GM21528 (cell line): ENCODE measurements around the gene SLC39A10.
"Not testable (repeated sequence)": the region's sequence is repeated elsewhere in the genome, so short reads cannot be mapped to it uniquely, and the experiment has no call there.

Source experiments
- ATAC-seq: cut with Tn5 transposase; IDR thresholded peaks from one replicate; pipeline ENCODE4 v1.9.1; 2021; ENCODE audit warnings: mild to moderate bottlenecking, moderate library complexity; ENCODE audit not compliant: unreplicated experiment, low FRiP score

The SLC39A10 gene

GRCh38 chr2:195667974-195668373, 10.9 kb downstream of the SLC39A10 start:
- ATAC-seq: no peak

DNA sequence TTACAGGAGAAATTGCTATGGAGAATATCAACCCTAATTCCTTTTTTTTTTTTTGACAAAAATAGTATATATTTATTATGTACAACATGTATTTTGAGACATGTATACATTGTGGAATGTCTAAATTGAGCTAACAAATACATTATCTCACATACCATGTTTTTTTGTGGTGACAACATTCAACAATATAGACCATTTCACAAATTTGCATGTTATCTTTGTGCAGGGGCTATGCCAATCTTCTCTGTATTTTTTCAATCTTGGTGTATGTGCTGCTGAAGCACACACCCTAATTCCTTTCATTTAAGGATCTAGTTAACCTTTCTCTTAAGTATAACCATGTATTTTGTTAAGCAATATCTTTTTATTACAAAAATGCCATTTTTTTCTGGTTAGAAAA, 13.2 kb downstream of the SLC39A10 start:
- no peak for ATAC-seq

GRCh38 chr2:195671563-195671962, 14.5 kb downstream of the SLC39A10 start:
- ATAC-seq: no peak

GRCh38 chr2:195672674-195673073, 15.6 kb downstream of the SLC39A10 start:
- no peak for ATAC-seq

DNA sequence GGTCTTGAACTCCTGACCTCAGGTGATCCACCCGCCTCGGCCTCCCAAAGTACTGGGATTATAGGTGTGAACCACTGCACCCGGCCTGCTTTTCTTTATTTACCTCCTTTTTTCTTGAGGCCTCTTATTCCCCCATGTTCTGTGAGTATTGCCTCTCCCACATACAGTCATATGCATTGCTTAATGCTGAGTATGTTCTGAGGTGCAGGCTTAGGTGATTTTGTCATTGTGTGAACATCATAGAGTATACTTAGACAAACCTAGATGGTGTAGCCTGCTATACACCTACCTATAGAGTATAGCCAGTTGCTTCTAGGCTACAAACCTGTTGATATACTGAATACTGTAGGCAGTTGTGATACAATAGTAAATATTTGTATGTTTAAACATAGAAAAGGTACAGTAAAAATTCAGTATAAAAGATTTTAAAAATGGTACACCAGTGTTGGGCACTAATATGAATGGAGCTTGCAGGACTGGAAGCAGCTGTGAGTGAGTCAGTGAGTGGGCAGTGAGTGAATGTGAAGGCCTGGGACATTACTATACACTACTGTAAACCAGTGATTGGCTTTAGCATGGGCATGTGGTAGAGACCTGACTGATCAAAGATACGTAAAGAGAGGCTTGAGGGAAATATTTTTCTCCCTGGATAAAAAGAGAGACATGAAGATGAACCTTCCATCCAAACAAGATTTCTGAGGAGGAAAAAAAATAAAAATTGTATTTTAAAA, 17.6 kb downstream of the SLC39A10 start:
- no peak for ATAC-seq

GRCh38 chr2:195675783-195676427, 18.9 kb downstream of the SLC39A10 start:
- no peak for ATAC-seq

DNA sequence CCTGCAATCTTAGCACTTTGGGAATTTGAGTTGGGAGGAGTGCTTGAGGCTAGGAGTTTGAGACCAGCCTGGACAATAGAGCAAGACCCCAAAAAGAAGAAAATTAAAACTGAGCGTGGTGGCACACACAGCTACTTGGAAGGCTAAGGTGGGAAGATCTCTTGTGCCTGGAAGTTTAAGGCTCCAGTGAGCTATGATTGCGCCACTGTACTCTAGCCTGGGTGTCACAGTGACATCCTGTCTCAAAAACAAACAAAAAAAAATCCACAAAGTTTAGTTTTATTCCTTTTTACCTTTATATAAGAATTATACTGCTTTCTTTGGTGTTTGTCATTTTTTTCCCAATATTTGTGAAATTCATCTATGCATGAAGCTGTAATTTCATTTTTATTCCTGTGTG, 20.3 kb downstream of the SLC39A10 start:
- no peak for ATAC-seq

DNA sequence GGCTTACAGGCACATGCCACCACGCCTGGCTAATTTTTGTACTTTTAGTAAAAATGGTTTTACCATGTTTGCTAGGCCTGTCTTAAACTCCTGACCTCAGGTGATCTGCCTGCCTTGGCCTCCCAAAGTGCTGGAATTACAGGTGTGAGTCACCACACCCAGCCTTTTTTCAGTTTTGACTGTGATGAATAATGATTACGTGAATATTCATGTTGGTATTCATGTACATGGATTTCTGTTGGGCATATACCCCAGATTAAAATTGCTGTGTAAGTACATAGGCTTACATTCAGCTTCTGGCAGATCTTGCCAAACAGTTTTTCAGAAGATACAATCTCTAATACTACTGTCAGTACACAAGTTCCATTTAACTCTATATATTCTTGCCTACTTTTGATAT, 20.9 kb downstream of the SLC39A10 start:
- ATAC-seq: no peak

DNA sequence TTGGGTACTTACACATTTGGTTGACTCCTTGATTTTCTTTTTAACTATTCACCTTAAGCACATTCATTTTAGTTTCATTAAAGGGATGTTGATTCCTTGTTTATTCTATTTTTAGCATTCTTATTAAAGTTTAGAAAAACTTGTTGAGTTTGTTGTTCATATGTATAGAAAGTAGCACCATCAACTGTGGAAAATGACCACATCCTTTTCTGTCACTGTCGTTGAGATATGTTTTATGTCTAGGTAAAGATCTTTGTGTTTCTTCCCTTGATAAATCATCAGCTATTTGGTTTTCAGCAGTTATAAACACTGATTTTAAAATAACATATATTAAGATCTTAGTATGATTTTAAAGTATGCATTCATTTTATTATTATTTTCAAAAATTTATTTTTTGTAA, 25.1 kb downstream of the SLC39A10 start:
- no peak for ATAC-seq

GRCh38 chr2:195683174-195683573, 26.1 kb downstream of the SLC39A10 start:
- no peak for ATAC-seq

GRCh38 chr2:195686564-195686963, 29.5 kb downstream of the SLC39A10 start:
- ATAC-seq: no peak

- ATAC-seq: no peak
Observed at GRCh38 chr2:195687320-195688086, 30.5 kb downstream of the SLC39A10 start.

DNA sequence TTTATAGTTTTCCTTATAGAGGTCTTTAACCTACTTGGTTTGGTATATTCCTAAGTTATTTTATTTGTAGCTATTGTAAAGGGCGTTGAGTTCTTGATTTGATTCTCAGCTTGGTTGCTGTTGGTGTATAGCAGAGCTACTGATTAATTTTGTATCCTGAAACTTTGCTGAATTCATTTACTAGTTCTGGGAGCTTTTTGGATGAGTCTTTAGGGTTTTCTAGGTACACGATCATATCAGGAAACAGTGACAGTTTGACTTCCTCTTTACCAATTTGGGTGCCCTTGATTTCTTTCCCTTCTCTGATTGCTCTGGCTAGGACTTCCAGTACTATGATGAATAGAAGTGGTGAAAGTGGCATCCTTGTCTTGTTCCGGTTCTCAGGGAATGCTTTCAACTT, 35.5 kb downstream of the SLC39A10 start:
- not testable (repeated sequence) for ATAC-seq

DNA sequence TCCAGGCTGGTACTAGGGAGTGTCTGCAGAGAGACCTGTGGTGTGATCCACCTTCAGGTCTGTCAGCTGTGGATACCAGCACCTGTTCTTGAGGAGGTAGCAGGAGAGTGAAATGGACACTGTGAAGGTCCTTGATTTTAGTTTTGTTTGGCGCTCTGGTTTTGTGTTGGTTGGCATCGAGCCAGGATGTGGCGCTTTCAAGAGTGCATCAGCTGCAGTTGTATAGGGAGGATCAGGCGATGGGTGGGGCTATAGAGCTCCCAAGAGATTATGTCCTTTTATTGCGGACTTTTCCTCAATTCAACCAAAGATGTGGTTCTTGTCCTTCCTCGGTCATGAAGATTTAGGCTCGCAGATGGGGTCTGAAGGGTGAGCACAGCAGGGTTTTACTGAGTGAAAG, 37.5 kb downstream of the SLC39A10 start:
- ATAC-seq: no peak

DNA sequence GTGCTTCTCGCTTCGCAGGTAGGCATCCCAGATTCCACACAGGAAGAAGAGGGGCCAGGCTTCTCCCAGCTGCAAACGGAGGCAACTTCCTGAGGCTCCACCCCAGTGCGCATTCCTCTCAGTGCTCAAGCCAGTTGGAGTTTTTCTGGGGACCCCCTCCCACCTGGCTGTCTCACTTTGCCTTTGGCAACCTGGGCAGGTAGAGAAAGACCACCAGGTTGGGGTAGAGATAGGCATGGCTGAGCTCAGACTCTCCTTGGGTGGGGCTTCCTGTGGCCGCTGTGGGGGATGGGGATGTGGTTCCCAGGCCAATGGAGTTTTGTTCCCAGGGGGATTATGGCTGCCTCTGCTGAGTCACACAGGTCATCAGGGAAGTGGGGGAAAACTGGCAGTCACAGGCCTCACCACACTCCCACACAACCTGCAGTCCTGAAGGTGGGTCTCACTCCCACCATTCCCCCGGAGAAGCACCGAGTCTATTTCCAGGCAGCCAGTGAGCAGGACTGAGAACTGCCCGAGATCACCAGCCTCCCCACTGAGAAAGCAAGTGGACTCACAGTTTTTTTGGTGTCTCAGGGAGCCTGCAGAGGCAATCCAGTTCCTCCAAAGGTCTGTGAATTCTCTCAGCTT, 38.1 kb downstream of the SLC39A10 start:
- ATAC-seq: no peak

DNA sequence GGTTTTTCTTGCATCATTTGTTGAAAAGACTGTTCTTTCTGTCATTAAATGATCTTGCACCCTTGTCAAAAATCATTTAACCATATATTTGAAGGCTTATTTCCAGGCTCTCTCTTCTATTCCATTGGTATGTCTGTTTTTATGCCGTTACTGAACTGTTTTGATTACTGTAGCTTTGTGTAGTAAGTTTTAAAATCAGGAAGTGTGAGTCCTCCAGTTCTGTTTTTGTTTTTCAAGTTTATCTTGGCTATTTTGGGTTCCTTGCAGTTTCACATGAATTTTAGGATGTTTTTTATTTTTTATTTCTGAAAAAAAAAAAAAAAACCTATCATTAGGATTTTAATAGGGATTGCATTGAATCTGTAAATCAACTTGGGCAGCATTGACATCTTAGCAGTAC, 39.0 kb downstream of the SLC39A10 start:
- no peak for ATAC-seq

DNA sequence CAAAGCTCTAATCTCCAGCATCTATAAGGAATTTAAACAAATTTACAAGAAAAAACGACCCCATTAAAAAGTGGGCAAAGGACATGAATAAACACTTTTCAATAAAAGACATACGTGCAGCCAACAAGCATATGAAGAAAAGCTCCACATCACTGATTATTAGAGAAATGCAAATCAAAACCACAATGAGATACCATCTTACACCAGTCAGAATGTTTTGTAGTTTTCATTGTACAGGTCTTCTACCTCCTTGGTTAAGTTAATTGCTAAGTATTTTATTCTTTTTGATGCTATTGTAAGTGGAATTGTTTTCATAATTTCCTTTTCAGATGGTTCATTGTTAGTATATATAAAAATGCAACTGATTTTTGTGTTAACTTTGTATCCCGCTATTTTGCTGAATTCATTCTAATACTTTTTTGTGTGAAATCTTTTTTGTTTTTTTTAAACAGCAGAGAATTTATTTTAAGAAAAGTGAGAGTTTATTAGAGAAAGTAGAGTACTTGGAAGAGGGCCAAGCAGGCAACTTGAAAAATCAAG, 40.7 kb downstream of the SLC39A10 start:
- no peak for ATAC-seq

DNA sequence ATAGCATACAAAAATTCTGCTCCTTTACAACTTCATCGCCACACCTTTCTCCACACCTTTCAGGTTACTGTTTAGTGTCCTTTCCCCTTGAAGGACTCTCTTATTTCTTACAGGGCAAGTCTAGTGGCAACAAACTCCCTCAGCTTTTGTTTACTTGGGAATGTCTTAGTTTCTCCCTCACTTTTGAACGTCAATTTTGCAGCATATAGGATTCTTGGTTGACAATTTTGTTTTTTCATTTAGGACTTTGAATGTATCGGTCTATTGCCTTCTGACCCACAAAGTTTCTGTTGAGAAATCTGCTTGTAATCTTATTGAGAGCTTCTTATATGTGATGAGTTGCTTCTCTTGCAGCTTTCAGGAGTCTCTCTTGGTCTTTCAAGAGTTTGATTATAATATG, 43.5 kb downstream of the SLC39A10 start:
- ATAC-seq: no peak

- no peak for ATAC-seq
Observed at GRCh38 chr2:195706161-195706900, 49.3 kb downstream of the SLC39A10 start.
